ENCODE data around the gene AGBL4.

Gene AGBL4

GRCh38 chr1:48908606-48909005, 1115.1 kb downstream of the AGBL4 start:
- Histone ChIP-seq H3K27me3 (no peaks in the 10 kb centered on the region), H3K36me3 (no peaks in the 10 kb centered on the region), H3K27ac (no peak overlapping the region), H3K9ac (no peak overlapping the region), H3K9me3 (replicated peaks in 1 of 11) (no peaks in the 10 kb centered on the region), H3K4me2 (peak overlapping the region; percentile 32 to 58 (median 46); a peak in 15 of 22 replicates), H3K4me1 (peaks cover 25 to 55% (median 40%) of the 10 kb centered on the region in 10 experiments), H4K20me1 (no peaks in the 10 kb centered on the region), H3K4me3 (no peak overlapping the region)
- no peak for TF ChIP-seq Cebpa-rat (IDR thresholded peaks at IDR 0.05)

DNA sequence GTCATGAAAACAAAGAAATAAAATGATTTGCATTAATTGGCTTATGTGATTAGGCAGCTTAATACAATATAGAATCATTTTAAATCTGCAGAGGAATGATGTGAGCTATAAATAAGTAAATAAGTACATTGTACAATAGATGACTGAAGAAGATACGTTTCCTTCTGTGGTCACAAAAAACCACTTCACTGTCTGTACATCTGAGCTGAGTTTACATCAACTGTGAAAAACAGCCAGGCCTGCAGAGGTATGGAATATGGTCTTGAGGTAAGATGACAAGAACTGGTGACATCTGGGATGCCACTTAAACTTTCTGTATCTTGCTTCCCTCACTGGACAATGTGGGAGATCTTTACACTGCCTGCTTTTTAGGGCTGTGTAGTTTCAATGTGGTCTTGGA, 1117.0 kb downstream of the AGBL4 start:
- no peak overlapping the region for H3K27ac ChIP-seq
- H3K4me1 ChIP-seq, result peaks cover 25 to 55% (median 40%) of the 10 kb centered on the region in 10 experiments

GRCh38 chr1:48906164-48906563, 1117.6 kb downstream of the AGBL4 start:
- Histone ChIP-seq H3K36me3 (no peaks in the 10 kb centered on the region), H3K27ac (no peak overlapping the region), H3K4me2 (peak overlapping the region in 9 of 11 experiments; percentile 4 to 70 (median 47); a peak in 18 of 22 replicates), H3K4me3 (no peak overlapping the region), H3K9me3 (replicated peaks in 1 of 11) (no peaks in the 10 kb centered on the region), H3K9ac (no peak overlapping the region), H3K27me3 (no peaks in the 10 kb centered on the region), H3K4me1 (peaks cover 25 to 55% (median 40%) of the 10 kb centered on the region in 10 experiments), H4K20me1 (no peaks in the 10 kb centered on the region)
- TF ChIP-seq Cebpa-rat (IDR thresholded peaks at IDR 0.05), result no peak

More for the DNA sequence above, 1117.0 kb downstream of the AGBL4 start:
- H3K4me2 ChIP-seq, result peak overlapping the region in 9 of 11 experiments; percentile 4 to 70 (median 47); a peak in 16 of 22 replicates
- no peaks in the 10 kb centered on the region for H3K36me3 ChIP-seq
- no peaks in the 10 kb centered on the region for H3K27me3 ChIP-seq
- TF ChIP-seq Cebpa-rat (IDR thresholded peaks at IDR 0.05), result no peak
- H4K20me1 ChIP-seq, result no peaks in the 10 kb centered on the region
- H3K4me3 ChIP-seq, result no peak overlapping the region
- H3K9ac ChIP-seq, result no peak overlapping the region
- H3K9me3 ChIP-seq (replicated peaks in 1 of 11), result no peaks in the 10 kb centered on the region

DNA sequence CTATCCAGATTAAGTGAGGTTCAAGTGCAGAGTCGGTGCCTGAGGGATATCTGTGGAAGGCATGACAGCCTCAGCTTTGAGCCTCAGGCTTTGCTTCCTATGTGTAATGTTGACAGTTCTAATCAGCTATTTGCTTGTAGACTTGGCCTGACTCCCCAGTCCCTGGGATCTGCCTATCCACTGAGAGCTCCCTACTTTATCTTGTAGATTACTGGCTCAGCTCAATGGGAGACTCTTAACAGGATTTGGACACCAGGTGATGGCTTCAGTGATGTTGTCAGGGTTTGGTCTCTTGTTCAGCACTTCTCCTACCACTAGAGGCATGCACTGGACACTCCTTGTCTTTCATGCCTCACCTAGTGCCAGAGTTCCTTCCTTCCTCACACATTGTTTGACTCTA, 1120.5 kb downstream of the AGBL4 start:
- H3K4me1 ChIP-seq, result peaks cover 4 to 28% (median 17%) of the 10 kb centered on the region in 10 experiments
- no peak overlapping the region for H3K4me2 ChIP-seq
- no peak overlapping the region for H3K4me3 ChIP-seq
- H3K9me3 ChIP-seq (replicated peaks in 1 of 11), result peaks cover 0 to 6% (median 4%) of the 10 kb centered on the region in 11 experiments; a peak in 7 of 22 replicates
- no peaks in the 10 kb centered on the region for H3K27me3 ChIP-seq
- H4K20me1 ChIP-seq, result no peaks in the 10 kb centered on the region
- no peaks in the 10 kb centered on the region for H3K36me3 ChIP-seq
- no peak for TF ChIP-seq Cebpa-rat (IDR thresholded peaks at IDR 0.05)
- H3K9ac ChIP-seq, result no peak overlapping the region
- H3K27ac ChIP-seq, result no peak overlapping the region

DNA sequence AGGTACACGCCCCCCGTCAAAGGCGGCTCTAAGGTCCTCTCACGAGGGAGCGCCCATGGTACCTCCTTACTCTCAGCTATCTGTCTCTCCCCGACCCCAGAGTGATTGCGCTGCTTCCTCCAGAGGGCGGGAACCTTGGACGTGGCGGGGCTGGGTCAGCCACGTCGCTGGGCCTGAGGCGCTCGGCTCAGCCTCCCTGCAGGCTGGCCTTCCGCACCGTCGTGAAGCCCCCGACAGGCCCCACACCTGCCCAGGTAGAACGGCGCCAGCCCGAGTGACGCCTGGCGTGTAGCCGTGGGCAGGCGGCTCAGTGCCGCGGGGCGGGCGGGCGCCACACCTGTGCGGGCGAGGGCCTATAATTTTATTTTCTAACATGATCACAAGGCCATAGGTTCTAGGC, 1124.9 kb downstream of the AGBL4 start:
- no peak overlapping the region for H3K27ac ChIP-seq
- H3K4me1 ChIP-seq, result no peaks in the 10 kb centered on the region
- TF ChIP-seq Cebpa-rat (IDR thresholded peaks at IDR 0.05), result no peak
- no peaks in the 10 kb centered on the region for H3K27me3 ChIP-seq
- H3K9ac ChIP-seq, result no peak overlapping the region
- no peaks in the 10 kb centered on the region for H3K36me3 ChIP-seq
- H4K20me1 ChIP-seq, result no peaks in the 10 kb centered on the region
- H3K9me3 ChIP-seq (replicated peaks in 1 of 11), result peaks cover 0 to 6% (median 4%) of the 10 kb centered on the region in 11 experiments; a peak in 11 of 22 replicates
- no peak overlapping the region for H3K4me2 ChIP-seq
- H3K4me3 ChIP-seq, result no peak overlapping the region

DNA sequence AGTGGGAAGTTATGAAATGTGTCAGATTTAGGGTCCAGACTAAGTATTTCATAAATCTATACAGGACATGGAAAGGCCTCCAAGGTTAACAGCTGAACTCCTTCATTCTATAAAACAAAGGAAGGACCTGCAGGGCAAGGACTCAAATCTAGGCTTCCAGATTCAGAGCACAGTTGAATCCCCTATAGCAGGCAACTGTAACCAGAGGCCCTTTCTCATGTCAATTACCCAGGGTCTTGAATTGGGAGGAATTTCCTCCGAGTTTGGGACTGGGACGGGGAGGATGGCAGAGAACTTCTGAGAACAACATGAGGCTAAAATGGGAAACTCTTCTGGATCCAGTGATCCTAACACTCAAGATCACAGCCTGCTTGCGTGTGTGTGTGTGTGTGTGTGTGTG, 1134.1 kb downstream of the AGBL4 start:
- H3K27ac ChIP-seq, result no peak overlapping the region
- H3K4me3 ChIP-seq, result no peak overlapping the region
- H3K9me3 ChIP-seq (replicated peaks in 1 of 11), result peaks cover 8 to 22% (median 12%) of the 10 kb centered on the region in 11 experiments; a peak in 21 of 22 replicates
- H3K4me2 ChIP-seq, result no peak overlapping the region
- H4K20me1 ChIP-seq, result no peaks in the 10 kb centered on the region
- no peak for TF ChIP-seq Cebpa-rat (IDR thresholded peaks at IDR 0.05)
- peaks cover 10 to 31% (median 25%) of the 10 kb centered on the region in 10 experiments for H3K4me1 ChIP-seq
- H3K27me3 ChIP-seq, result no peaks in the 10 kb centered on the region
- H3K36me3 ChIP-seq, result no peaks in the 10 kb centered on the region; a peak in 1 of 22 replicates
- H3K9ac ChIP-seq, result no peak overlapping the region

GRCh38 chr1:48889082-48889481, 1134.7 kb downstream of the AGBL4 start:
- Histone ChIP-seq H3K4me3 (no peak overlapping the region), H3K27ac (no peak overlapping the region), H3K4me1 (peaks cover 10 to 31% (median 25%) of the 10 kb centered on the region in 10 experiments), H4K20me1 (no peaks in the 10 kb centered on the region), H3K36me3 (no peaks in the 10 kb centered on the region; a peak in 1 of 22 replicates), H3K27me3 (no peaks in the 10 kb centered on the region), H3K4me2 (no peak overlapping the region), H3K9me3 (replicated peaks in 1 of 11) (peaks cover 8 to 22% (median 12%) of the 10 kb centered on the region in 11 experiments; a peak in 21 of 22 replicates), H3K9ac (no peak overlapping the region)
- no peak for TF ChIP-seq Cebpa-rat (IDR thresholded peaks at IDR 0.05)

DNA sequence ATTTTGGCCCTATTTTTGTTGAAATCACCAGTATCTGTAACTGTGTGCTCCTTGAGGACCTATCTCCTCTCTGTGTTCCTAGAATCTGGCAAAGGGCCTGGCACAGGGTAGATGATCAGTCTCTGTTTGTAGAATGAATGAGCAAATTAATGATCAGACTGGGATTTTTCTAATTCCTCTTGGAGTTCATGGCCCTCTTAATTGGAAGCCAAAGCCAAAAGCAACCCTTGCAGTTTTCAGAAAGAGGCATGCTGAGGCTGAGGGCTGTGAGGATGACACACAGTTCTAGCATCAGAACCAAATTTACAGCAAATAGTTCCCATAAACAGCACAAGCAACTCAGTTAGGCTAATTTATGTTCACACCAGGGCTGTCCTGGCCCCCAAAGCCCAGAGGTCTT, 1136.0 kb downstream of the AGBL4 start:
- H3K27me3 ChIP-seq, result no peaks in the 10 kb centered on the region
- peaks cover 10 to 31% (median 25%) of the 10 kb centered on the region in 10 experiments for H3K4me1 ChIP-seq
- H3K36me3 ChIP-seq, result no peaks in the 10 kb centered on the region
- no peaks in the 10 kb centered on the region for H4K20me1 ChIP-seq
- no peak overlapping the region for H3K4me2 ChIP-seq
- TF ChIP-seq Cebpa-rat (IDR thresholded peaks at IDR 0.05), result no peak
- H3K9me3 ChIP-seq (replicated peaks in 1 of 11), result peaks cover 0 to 12% (median 2%) of the 10 kb centered on the region in 11 experiments; a peak in 16 of 22 replicates
- no peak overlapping the region for H3K9ac ChIP-seq
- H3K4me3 ChIP-seq, result no peak overlapping the region
- no peak overlapping the region for H3K27ac ChIP-seq

DNA sequence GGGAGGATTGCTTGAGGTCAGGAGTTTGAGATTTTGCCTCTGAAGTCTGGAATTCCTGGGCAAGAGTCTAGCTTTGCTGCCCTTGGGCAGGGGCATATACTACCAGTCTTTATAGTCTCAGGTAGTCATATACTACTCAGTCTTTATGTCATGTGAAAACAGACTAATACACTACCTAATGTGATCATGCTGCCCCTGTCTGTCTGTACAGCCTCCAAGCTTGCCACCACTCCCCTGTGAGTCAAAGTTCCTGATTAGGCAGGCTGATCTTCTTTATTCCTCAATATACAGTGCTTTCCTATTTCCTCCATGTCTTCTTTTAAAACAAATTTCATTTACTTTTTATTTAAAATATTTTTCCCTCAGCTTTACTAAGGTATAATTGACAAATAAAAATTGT, 1141.7 kb downstream of the AGBL4 start:
- Histone ChIP-seq H3K4me2 (no peak overlapping the region), H3K9ac (no peak overlapping the region), H3K36me3 (no peaks in the 10 kb centered on the region), H3K4me1 (peaks cover 12 to 14% (median 12%) of the 10 kb centered on the region in 10 experiments), H3K4me3 (no peak overlapping the region), H3K27ac (no peak overlapping the region), H3K27me3 (no peaks in the 10 kb centered on the region), H3K9me3 (replicated peaks in 1 of 11) (peaks cover 0 to 5% (median 0%) of the 10 kb centered on the region in 11 experiments; a peak in 2 of 22 replicates), H4K20me1 (no peaks in the 10 kb centered on the region)
- no peak for TF ChIP-seq Cebpa-rat (IDR thresholded peaks at IDR 0.05)

All from BLaER1 treated with 17β-estradiol and CSF1 and Interleukin-3, amounts not matched to agents 10 nM and 100 nM (cell line).